Measurements from ENCODE around the gene UMODL1.

UMODL1 gene

GRCh38 chr21:42124826-42125570 lies 53.9 kb downstream of the UMODL1 start:
- no peak for DNase-seq
- H3K9me3 Mint-ChIP-seq: no peaks in the 10 kb centered on the region
- ATAC-seq (replicated peaks): no peak
- peaks cover 0 to 3% of the 10 kb centered on the region in 2 donors for H3K4me1 Mint-ChIP-seq (ENCODE audit: low read depth in 2 of 2)
- H3K36me3 Mint-ChIP-seq (ENCODE audit: insufficient read depth): no peaks in the 10 kb centered on the region
- peaks cover 49 to 70% of the 10 kb centered on the region in 2 donors for H3K27me3 Mint-ChIP-seq
- no peak overlapping the region for H3K27ac Mint-ChIP-seq
- no peak overlapping the region for H3K4me3 Mint-ChIP-seq

GRCh38 chr21:42125571-42126544 lies 54.7 kb downstream of the UMODL1 start:
- no peak overlapping the region for H3K27ac Mint-ChIP-seq
- DNase-seq: no peak
- no peak for ATAC-seq (replicated peaks)
- peaks cover 0 to 3% of the 10 kb centered on the region in 2 donors for H3K4me1 Mint-ChIP-seq (ENCODE audit: low read depth in 2 of 2)
- H3K4me3 Mint-ChIP-seq: no peak overlapping the region
- no peaks in the 10 kb centered on the region for H3K9me3 Mint-ChIP-seq
- no peaks in the 10 kb centered on the region for H3K36me3 Mint-ChIP-seq (ENCODE audit: insufficient read depth)
- H3K27me3 Mint-ChIP-seq: peaks cover 41 to 63% of the 10 kb centered on the region in 2 donors

GRCh38 chr21:42127164-42128150 lies 56.3 kb downstream of the UMODL1 start:
- no peak for DNase-seq
- ATAC-seq (replicated peaks): no peak
- no peaks in the 10 kb centered on the region for H3K9me3 Mint-ChIP-seq
- H3K4me1 Mint-ChIP-seq (ENCODE audit: low read depth in 2 of 2): peaks cover 0 to 3% of the 10 kb centered on the region in 2 donors
- no peak overlapping the region for H3K4me3 Mint-ChIP-seq
- H3K27ac Mint-ChIP-seq: no peak overlapping the region
- peaks cover 29 to 47% of the 10 kb centered on the region in 2 donors for H3K27me3 Mint-ChIP-seq
- H3K36me3 Mint-ChIP-seq (ENCODE audit: insufficient read depth): no peaks in the 10 kb centered on the region

- H3K4me3 Mint-ChIP-seq: no peak overlapping the region
- ATAC-seq (replicated peaks) (no peak), DNase-seq (no peak)
- peaks cover 12 to 25% of the 10 kb centered on the region in 2 donors for H3K27me3 Mint-ChIP-seq
- no peaks in the 10 kb centered on the region for H3K36me3 Mint-ChIP-seq (ENCODE audit: insufficient read depth)
- no peak overlapping the region for H3K27ac Mint-ChIP-seq
- H3K9me3 Mint-ChIP-seq: no peaks in the 10 kb centered on the region
- peaks cover 0 to 3% of the 10 kb centered on the region in 2 donors for H3K4me1 Mint-ChIP-seq (ENCODE audit: low read depth in 2 of 2)
Measured at GRCh38 chr21:42129300-42130266, 58.5 kb downstream of the UMODL1 start.

GRCh38 chr21:42130441-42130840 lies 59.3 kb downstream of the UMODL1 start:
- H3K27me3 Mint-ChIP-seq: peaks cover 9 to 17% of the 10 kb centered on the region in 2 donors
- H3K36me3 Mint-ChIP-seq (ENCODE audit: insufficient read depth): no peaks in the 10 kb centered on the region
- no peaks in the 10 kb centered on the region for H3K9me3 Mint-ChIP-seq
- no peak overlapping the region for H3K4me3 Mint-ChIP-seq
- DNase-seq (no peak), ATAC-seq (replicated peaks) (no peak)
- peaks cover 0 to 3% of the 10 kb centered on the region in 2 donors for H3K4me1 Mint-ChIP-seq (ENCODE audit: low read depth in 2 of 2)
- H3K27ac Mint-ChIP-seq: no peak overlapping the region

GRCh38 chr21:42132183-42132582 lies 61.1 kb downstream of the UMODL1 start:
- Mint-ChIP-seq H3K4me1 (ENCODE audit: low read depth in 2 of 2) (peaks cover 0 to 3% of the 10 kb centered on the region in 2 donors), H3K4me3 (no peak overlapping the region), H3K27ac (no peak overlapping the region), H3K27me3 (no peaks in the 10 kb centered on the region), H3K36me3 (ENCODE audit: insufficient read depth) (no peaks in the 10 kb centered on the region), H3K9me3 (no peaks in the 10 kb centered on the region)
- DNase-seq (no peak), ATAC-seq (replicated peaks) (no peak)

GRCh38 chr21:42133131-42133530 lies 62.0 kb downstream of the UMODL1 start:
- ATAC-seq (replicated peaks) (no peak), DNase-seq (no peak)
- no peak overlapping the region for H3K4me3 Mint-ChIP-seq
- peaks cover 0 to 3% of the 10 kb centered on the region in 2 donors for H3K4me1 Mint-ChIP-seq (ENCODE audit: low read depth in 2 of 2)
- no peaks in the 10 kb centered on the region for H3K9me3 Mint-ChIP-seq
- H3K27me3 Mint-ChIP-seq: no peaks in the 10 kb centered on the region
- no peaks in the 10 kb centered on the region for H3K36me3 Mint-ChIP-seq (ENCODE audit: insufficient read depth)
- no peak overlapping the region for H3K27ac Mint-ChIP-seq

GRCh38 chr21:42135386-42136052 lies 64.4 kb downstream of the UMODL1 start:
- DNase-seq (no peak), ATAC-seq (replicated peaks) (no peak)
- Mint-ChIP-seq H3K4me3 (no peak overlapping the region), H3K36me3 (ENCODE audit: insufficient read depth) (no peaks in the 10 kb centered on the region), H3K27me3 (peaks cover 0 to 17% of the 10 kb centered on the region in 2 donors), H3K27ac (no peak overlapping the region), H3K9me3 (no peaks in the 10 kb centered on the region), H3K4me1 (ENCODE audit: low read depth in 2 of 2) (no peaks in the 10 kb centered on the region)

GRCh38 chr21:42137191-42137904 lies 66.2 kb downstream of the UMODL1 start:
- Mint-ChIP-seq H3K27me3 (peaks cover 6 to 31% of the 10 kb centered on the region in 2 donors), H3K36me3 (ENCODE audit: insufficient read depth) (peaks cover 5% of the 10 kb centered on the region), H3K27ac (no peak overlapping the region), H3K9me3 (no peaks in the 10 kb centered on the region), H3K4me1 (ENCODE audit: low read depth in 2 of 2) (peaks cover 0 to under 1% of the 10 kb centered on the region in 2 donors), H3K4me3 (no peak overlapping the region)
- no peak for ATAC-seq (replicated peaks)
- DNase-seq: no peak

GRCh38 chr21:42140196-42140934 lies 69.2 kb downstream of the UMODL1 start:
- ATAC-seq (replicated peaks): no peak
- peaks cover 5% of the 10 kb centered on the region for H3K36me3 Mint-ChIP-seq (ENCODE audit: insufficient read depth)
- peaks cover 16 to 45% of the 10 kb centered on the region in 2 donors for H3K27me3 Mint-ChIP-seq
- no peak overlapping the region for H3K27ac Mint-ChIP-seq
- no peaks in the 10 kb centered on the region for H3K9me3 Mint-ChIP-seq
- peaks cover 0 to 6% of the 10 kb centered on the region in 2 donors for H3K4me1 Mint-ChIP-seq (ENCODE audit: low read depth in 2 of 2)
- DNase-seq: no peak
- no peak overlapping the region for H3K4me3 Mint-ChIP-seq

GRCh38 chr21:42141643-42142042 lies 70.5 kb downstream of the UMODL1 start:
- Mint-ChIP-seq H3K4me3 (no peak overlapping the region), H3K9me3 (no peaks in the 10 kb centered on the region), H3K27ac (no peak overlapping the region), H3K27me3 (peaks cover 16 to 45% of the 10 kb centered on the region in 2 donors), H3K4me1 (ENCODE audit: low read depth in 2 of 2) (peaks cover 5 to 13% of the 10 kb centered on the region in 2 donors), H3K36me3 (ENCODE audit: insufficient read depth) (peaks cover 9% of the 10 kb centered on the region)
- DNase-seq: no peak
- no peak for ATAC-seq (replicated peaks)
